Iris pigment epithelial cell (primary cell): Measurements from ENCODE around the gene NRP1.
"Not testable (repeated sequence)": the region's sequence is repeated elsewhere in the genome, so short reads cannot be mapped to it uniquely, and the experiment has no call there.

ENCODE experiments used
- DNase-seq: peaks from one replicate; pipeline ENCODE4 v3.0.0-alpha.2; 2011; ENCODE audit warnings: low read depth

Gene NRP1

DNA sequence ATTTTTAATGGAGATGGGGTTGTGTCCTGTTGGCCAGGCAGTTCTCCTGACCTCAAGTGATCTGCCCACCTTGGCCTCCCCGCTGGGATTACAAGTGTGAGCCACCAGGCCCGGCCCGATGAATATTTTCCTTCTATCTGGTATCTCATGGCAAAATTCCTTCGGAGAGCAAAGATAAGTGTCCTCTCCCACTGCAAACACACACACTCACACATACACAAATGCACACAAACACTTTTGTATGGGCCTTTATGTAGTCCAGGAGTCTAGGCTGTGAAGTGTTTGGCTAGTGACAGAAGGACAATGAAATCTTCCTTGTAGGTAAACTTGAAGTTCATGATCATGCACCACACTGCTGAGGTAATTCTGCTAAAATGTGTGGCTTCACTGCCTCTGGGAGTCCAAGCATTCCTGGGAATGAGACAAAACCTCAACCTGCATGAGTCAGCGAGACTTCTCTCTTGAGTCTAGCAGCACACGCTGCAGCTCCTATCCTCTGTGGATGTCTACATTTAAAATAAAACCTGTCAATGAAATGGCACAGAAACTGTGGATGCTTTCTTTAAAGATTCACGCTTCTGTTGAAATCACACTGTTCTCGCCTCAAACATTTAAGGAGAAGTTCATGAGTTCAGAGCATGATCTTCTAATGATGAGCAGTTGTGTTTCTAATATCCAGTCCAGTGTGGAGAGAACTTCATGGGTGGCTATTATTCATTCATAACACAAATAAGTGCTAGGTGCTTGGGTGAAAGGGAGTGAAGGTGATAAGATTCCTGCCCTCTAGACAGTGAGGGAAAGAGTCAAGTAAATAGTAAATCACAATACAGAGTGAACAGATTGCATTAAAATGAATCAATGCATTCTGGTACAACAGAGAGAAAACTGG lies 96.5 kb downstream of the NRP1 start:
- DNase-seq, result peak; percentile 98

DNA sequence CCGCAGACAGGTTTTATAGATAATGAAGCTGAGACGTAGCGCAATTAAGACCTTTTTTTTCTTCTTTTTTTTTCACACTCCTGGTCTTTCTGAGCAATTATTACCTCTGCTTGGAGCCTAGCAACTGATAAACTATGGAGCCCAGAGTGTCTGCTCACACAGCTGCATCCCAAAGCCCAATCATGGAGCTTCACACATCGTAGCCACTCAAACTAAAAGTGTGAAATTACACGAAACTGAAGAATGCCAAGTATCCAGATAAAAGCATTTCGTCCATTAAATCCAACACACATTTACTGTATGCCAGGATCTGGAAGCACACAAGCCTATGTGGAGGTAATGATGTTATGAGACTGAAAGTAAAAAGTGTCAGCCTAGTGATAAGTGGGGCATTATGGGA lies 97.6 kb downstream of the NRP1 start:
- no peak for DNase-seq

DNA sequence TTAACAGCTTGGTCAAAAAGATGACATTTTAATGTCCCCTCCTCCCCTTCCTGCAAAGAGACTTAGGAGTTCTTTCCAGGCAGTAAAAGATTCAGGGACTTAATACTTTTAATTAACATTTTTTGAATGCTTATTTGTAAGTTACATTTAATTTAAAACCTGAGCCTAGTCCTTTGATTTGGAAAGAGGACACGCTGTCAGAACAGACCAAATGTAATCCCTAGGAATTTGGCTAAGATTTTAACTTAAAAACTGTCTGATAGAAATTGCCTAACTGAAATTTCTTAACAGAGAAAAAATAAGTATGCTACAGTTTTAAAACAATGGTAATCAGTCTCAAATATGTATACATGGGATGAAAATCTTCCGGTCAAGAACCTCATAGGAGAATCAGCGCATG lies 98.5 kb downstream of the NRP1 start:
- DNase-seq, result no peak

DNA sequence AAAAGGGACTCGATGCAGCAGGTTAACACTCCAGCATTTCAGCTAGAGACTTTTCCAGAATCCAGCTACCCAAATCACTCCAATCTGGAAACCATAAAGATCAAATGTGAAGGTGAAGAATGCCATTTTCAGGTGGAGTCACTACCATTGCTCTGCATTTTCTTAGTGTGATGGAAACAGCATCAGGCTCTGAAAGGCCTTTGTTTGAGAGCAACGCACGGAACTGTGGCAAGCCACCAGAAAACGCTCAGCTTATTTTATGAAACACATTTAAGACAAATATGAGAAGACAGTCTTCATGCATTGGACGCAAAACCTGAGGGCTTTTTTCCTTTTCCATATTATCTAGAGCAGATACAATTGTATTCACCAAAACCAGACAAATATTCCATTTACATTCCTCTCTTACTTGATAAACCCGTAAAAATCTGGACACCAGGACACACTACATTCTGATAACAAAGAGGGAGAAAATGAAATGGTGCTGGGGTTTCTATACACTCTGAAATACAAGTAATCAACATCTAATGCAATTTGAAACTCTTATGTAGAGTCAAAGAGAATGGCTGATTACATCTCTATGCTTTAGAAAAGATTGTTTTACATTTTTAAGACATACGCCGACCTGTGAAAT lies 99.1 kb downstream of the NRP1 start:
- DNase-seq, result no peak

DNA sequence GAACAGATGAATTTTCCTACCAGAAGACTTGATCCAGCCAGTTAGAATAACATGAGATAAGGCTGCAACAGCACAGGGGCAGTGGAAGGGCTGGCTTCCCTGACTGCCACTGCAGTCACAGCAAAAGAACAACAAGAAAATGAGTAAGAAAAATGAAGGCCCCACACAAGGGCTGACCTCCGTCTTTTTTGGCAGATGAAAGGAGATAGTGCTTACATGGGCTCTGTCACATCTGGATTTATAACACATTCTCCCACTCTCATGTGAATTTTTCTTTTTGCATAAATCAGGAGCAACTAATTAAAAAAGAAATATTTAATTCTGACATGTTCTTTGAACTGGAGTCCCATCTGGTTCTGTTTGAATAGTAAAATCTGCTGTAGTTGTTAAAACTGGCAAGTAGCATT lies 99.6 kb downstream of the NRP1 start:
- DNase-seq, result no peak

DNA sequence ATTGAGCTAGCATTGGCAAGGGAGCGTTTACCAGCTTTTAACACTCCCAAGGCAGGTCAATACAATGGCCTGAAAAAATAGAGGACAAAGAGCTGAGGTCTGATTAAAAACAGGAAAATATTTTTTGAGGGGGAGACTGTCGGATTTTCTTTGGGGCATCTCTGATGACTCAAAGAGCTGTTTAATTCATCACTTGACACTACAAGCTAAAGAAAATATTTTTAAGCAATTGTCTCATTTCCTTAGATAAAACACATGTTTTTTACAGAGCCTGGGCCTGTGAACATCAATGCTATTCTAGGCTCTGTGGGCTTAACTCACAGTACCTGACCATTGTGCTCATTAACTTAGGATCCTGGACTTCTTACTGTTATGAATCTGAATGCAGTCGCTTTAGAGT lies 100.8 kb downstream of the NRP1 start:
- DNase-seq, result no peak

DNA sequence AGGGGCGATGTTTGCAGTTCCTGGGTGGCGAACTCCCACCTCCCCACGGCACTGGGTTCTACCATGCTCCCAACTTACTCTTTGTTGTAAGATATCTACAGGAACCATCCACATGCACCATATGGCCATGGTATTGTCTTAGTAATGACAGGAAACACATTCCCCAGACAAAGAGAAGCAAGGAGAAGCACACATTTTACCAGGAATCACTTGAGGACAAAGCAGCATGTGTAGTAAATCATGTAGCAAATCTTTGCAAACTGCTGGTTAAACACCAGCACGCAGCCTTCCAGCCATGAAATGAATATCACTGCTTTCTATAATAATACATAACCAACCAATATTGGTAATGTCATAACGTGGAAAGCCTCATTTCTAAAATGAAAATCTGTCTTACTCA lies 101.2 kb downstream of the NRP1 start:
- DNase-seq, result no peak

DNA sequence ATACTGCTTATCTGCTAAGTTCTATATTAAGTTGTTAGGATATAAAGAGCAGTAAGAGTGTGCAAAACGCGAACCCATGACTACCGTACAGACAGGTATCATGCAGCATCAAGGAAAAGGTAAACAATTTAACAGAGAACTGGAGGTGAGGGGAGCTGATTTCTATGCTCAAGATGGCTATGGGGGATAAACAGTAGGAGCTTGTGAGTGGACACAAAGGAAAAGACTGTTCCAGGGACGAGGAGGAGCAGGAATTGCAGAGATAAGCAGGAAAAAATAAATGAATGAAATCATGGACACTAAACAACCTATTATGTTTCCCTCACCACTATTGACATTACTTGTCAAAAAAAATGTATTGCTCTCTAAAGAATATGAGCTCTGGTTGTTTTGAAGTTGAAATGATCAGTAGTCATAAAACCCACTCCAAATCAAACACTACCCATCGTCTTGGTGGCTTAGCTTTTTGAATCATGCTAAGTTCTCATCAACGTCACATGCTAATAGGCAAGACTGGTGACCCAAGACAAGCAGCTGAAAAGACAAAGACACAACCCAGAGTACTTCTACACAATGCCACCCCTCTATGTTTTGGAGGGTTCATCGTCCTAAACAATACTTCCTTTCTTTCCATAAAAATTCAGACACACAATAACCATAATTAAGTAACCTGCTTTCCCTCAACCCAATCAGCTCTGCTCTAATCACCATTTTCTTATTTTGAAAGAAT lies 102.7 kb downstream of the NRP1 start:
- no peak for DNase-seq

DNA sequence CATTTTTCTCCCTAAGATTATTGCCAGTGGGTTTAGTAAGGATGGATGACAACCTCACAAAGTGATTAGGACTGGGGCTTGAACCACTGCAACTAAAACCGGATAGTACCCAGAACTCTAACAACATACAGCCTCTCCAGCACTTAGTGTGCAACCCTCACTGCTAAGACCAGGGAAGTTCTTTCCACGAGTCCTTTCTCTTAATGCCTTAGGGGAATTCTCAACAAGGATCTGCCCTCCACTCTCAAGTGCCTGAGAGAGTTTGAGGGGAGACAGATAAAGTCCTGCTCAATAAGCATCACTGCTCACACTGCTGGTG lies 104.6 kb downstream of the NRP1 start:
- no peak for DNase-seq

DNA sequence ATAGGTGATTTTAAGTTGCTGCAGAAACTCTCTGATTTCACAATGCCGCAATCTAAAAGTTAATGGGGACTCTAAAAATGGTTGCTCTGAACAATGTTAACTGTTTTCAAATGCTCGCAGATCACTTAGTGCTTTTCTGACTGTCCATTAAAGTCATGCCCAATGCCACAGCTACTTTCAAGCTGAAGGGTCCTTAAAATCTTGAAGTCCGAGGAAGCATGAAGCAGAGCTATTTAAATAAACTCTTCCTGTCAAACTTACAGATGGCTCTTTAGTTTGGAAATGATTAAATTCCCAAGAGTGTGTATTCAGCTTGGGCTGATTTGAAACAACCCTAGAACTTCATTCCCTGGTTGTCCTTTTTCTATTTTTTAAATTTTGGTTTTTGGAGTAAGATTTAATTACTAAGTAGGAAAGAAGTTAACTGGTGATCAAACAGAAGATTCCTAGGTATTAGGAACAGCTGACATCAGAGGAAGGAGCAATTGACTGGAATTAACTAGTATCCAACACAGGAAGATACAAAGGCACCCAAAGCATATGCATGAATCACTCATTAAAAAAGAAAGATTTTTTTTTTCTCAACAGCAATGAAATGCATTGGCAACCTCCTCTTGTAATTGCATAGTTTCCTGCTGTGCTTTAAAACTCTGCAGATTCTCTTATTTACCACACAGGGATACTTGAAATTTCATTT lies 105.1 kb downstream of the NRP1 start:
- peak; percentile 59 for DNase-seq

DNA sequence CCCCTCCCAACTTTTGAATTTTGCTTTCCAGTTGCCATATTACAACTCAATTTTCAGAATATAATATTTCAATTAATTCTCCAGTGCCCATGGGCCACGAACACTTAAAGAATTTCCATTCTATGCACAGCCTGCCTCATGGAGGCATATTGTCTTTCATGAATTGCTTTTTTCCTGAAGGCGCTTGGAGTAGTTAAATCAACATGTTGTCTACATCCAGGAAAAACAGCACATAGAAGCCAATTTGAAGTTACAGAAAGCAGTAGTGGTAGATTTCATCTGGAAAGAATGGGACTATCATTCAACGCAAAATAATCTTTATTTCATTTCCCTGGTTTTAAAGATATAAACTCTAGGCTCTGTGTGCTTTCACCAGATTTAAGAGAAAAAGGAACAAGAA lies 106.0 kb downstream of the NRP1 start:
- no peak for DNase-seq

DNA sequence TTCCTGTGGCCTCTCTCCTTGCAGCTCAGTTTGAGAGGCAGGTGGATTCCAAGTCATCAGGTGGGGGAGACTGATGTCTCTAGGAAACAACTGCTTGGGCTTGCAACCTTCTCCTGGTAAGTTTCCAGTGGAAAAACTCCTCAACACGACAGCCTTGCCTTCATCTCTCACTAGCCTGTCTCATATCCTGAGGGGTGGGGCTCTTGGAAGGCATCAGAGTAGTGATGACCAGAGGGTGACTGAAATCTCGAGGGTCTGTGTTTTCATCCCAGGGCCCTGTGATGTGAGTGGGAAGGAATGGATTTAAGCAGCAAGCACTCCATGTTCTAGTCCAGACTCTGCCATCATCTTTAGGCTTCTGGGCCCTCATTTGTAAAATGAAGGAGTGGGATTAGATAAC lies 107.0 kb downstream of the NRP1 start:
- no peak for DNase-seq

DNA sequence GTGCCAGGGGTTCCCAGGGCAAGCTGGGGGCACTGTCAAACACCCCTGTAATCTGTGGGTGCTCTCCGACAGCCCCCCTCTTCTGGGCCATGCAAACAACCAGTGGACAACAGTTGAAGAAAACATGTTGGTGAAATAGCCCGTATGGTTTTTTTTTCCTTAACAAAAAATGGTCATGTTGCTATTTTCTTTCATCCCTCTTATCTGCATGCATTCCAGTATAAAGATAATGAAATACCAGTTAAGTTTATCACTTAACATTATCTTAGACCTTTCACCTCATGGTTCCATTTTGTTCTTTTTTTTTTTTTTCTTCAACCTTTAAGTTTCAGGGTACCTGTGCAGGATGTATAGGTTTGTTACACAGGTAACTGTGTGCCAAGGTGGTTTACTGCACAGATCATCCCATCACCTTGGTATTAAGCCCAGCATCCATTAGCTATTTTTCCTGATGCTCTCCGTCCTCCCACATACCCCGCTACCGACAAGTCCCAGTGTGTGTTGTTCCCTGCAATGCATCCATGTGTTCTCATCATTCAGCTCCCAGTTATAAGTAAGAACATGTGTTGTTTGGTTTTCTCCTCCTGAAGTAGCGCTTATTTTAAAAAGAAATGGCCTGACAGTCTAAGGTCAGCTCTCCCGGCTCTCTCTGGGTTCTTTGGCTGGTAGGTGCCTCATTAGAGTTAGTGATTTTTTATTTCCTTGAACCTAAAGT lies 110.1 kb downstream of the NRP1 start:
- no peak for DNase-seq

DNA sequence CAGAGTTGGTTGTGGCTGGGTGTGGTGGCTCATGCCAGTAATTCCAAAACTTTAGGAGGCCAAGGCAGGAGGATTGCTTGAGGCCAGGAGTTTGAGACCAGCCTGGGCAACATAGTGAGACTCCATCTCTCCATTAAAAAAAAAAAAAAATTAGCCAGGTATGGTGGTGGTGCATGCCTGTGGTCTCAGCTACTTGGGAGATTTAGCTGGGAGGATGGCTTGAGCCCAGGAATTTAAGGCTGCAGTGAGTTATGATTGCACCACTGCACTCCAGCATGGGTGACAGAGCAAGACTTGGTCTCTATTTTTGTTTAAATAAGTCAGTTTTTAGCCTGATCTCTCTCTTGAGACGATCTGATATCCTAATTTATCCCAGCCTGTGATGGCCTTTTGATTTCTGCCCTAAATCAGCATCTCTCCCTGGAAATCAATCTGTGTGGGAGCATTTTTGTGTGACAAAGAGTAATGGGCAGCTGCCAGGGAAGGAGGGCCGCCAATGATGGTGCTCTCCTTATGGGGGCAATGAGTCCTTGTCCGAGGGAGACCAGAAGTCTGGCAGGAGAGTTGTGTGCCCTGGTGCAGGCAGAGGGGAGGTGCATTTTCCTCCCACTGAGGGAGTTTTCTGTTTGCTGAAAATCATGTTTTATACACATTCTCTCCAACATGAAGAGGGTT lies 111.0 kb downstream of the NRP1 start:
- peak; percentile 52 for DNase-seq

DNA sequence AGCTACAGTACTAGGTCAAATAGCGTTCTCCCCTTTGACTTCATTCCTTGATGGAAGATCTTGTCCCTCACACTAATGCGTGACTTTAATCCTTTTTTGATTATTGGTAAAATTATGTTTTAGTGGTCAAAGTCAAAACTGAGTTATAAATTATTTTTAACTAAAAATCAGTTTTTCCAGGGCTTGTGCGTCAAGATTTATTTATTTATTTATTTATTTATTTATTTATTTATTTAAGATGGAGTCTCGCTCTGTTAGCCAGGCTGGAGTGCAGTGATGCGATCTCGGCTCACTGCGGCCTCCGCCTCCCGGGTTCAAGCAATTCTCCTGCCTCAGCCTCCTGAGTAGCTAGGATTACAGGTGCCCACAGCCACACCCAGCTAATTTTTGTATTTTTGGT lies 112.2 kb downstream of the NRP1 start:
- not testable (repeated sequence) for DNase-seq

DNA sequence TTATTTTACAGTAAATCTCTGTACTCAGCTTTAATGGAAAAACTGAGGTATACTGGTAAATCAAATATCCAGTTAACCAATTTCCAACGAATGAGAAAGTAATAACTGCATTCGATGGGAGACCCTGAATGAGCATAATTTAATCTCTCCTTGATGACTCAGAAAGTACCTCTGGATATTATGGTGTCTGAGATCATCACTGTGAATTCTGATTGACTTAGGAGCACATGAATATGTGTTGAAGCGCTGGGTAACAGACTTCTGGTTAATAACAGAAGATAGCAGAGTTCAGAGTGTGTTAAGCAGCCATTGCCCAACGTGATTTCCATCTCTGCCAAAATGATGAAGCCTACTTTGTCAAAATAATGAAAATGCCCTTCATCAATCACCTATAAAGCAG lies 116.6 kb downstream of the NRP1 start:
- peak; percentile 85 for DNase-seq

DNA sequence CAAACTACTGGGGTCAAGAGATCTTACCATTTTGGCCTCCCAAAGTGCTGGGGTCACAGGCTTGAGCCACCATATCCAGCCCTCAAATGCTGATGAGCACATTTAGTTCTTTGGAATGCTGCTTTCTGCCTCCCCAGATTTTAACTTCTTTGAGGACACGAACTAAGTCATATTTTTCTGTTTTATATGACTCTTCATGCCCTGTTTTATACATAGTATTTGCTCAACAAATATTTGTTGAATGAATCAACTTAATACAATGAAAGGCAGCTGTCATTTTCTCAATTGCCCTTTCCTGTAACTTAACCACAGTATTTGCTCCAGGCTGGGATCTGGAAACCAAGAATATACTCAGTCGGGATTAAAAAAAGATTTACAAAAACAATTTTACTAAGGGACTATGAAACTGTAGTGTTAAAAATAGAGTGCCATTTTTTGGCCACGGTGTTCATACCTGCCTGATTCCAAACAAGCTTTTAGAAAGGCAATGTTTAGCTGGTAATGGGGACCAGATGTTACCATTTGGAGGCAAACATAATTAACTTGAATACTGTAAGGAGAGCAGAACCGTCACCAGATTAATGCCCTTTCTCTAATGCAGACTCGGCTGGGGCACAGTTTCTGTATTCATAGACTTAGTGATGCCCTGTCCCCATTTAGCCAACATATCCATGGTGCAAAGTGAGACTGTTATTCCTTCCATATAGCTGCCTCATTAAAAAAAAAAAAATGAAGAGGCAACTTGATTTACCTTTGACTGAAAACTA lies 117.6 kb downstream of the NRP1 start:
- peak; percentile 72 for DNase-seq

DNA sequence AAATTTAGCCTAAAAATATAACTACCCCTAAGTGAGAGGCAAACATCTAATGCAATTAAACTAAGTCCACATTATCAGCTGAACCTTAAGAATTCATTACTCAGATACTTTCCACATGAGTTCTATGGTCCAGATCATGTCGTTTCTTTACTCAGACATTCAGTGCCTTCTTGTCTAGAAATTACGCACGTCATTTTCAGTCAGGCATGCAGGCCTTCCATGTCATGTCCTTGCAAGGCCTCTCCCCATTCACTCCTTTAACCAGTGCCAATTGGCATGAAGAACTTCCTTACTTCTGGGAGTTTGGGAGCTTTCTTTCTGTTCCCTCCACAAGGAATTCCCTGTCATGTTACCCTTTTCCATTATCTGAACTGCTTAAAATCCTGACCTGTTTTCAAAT lies 118.8 kb downstream of the NRP1 start:
- peak; percentile 67 for DNase-seq

DNA sequence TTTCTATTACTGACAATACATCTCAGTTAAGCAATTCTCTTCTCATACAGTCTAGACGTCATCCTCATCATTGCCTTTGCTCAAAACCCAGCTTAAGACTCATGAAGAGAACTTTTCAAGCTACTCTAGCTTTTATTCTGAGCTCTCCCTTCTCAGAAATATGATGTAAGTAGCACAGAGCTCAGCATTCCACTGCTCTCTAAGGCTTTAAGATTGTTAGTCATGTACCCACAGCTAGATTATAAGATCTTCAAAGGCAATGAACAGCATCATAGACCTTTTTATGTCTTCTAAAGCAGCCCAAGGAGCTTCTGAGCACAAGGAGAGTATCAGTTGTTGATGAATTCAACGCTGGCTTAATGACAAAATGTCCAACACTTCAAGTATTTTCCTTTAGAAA lies 119.3 kb downstream of the NRP1 start:
- peak; percentile 97 for DNase-seq

DNA sequence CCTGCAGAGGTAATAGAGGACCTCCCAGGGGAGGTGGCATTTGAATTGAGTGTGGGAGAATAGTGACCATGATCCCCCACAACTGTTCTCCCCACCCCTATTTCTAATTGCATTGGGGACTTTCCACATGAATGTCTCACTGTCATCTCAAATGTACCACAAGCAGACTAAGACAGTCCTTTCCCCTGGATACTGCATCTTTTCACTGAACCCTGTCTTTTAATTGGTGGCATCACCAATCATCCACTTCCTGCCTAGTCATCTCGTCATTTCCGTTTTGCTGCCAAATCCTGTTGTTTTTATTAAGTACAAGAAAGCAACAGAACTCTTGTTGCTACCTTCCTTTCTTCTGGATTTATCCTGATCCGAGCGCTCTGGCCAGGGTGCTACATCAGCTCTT lies 120.3 kb downstream of the NRP1 start:
- no peak for DNase-seq
